GM23248 (cell line): ENCODE results near the gene MRPL42.

Source experiments
- EZH2 ChIP-seq: fragments of 200-600 bp; sonication (generic); IDR thresholded peaks from 2 replicates; pipeline ENCODE4 v1.6.1; 2018; ENCODE audit warnings: antibody characterized with exemption, mild to moderate bottlenecking; ENCODE audit not compliant: insufficient read depth, poor library complexity, severe bottlenecking
- EZH2phosphoT487 ChIP-seq: fragments of 200-600 bp; sonication (generic); IDR thresholded peaks from 2 replicates; pipeline ENCODE4 v1.6.1; 2018; ENCODE audit warnings: antibody characterized with exemption, moderate library complexity, mild to moderate bottlenecking, low read depth; ENCODE audit not compliant: insufficient read depth

DNA sequence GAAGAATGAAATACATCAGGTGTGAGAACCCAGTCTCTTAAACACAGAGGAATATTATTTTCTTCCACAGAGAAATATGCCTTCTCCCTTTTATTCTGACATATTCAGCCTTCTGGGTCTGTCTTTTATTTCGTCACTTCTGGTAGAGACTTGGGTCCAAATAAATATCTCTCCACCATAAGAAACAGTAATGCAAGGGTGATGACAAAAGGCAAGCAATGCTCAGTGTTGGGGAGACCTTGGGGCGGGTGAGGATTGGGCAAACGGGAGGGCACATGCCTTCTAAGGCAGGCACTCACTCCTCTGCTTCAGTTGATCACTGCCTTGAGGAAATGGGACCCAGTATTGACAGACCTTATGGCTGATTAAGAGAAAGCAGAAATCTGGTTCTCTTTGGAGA, 98.4 kb downstream of the MRPL42 start:
- TF ChIP-seq EZH2 (no peak), EZH2phosphoT487 (no peak)
